Measurements from ENCODE around the gene RIN3. TPM values are rescaled to one million over a fixed set of nuclear protein-coding genes. Genes with fewer than 3 reads are reported as not detected.
A peak's percentile ranks its signal among the peaks of the same experiment; 100 is the strongest.

RIN3 gene
- total RNA-seq, 4 donors from 2014 or later = 13.5 to 22.2 (median 16.2) TPM

- no peaks in the 10 kb centered on the region for H3K27me3 ChIP-seq
- peaks cover 0 to 37% of the 10 kb centered on the region in 2 donors for H3K36me3 ChIP-seq
- no peak overlapping the region for H3K4me3 ChIP-seq
- peaks cover 0 to 10% (median 0%) of the 10 kb centered on the region in 3 donors for H3K9me3 ChIP-seq
- H3K4me1 ChIP-seq = peaks cover 0 to 66% (median 18%) of the 10 kb centered on the region in 3 donors
- WGBS, 2 donors (ENCODE audit: low coverage in 1 of 2) = 43 to 80% methylated on average over 1 to 4 of the region's 4 CpGs
- ATAC-seq = no peak
- TF ChIP-seq, protein P1, sequence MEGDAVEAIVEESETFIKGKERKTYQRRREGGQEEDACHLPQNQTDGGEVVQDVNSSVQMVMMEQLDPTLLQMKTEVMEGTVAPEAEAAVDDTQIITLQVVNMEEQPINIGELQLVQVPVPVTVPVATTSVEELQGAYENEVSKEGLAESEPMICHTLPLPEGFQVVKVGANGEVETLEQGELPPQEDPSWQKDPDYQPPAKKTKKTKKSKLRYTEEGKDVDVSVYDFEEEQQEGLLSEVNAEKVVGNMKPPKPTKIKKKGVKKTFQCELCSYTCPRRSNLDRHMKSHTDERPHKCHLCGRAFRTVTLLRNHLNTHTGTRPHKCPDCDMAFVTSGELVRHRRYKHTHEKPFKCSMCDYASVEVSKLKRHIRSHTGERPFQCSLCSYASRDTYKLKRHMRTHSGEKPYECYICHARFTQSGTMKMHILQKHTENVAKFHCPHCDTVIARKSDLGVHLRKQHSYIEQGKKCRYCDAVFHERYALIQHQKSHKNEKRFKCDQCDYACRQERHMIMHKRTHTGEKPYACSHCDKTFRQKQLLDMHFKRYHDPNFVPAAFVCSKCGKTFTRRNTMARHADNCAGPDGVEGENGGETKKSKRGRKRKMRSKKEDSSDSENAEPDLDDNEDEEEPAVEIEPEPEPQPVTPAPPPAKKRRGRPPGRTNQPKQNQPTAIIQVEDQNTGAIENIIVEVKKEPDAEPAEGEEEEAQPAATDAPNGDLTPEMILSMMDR (IDR thresholded peaks at IDR 0.05) = no peak
- TF ChIP-seq POLR2A (IDR thresholded peaks at IDR 0.05) (no peak), EP300 (IDR thresholded peaks at IDR 0.05) (no peak), POLR2AphosphoS5 (IDR thresholded peaks at IDR 0.05) (no peak)
- peak overlapping the region; percentile 86 to 95 (median 90) for H3K27ac ChIP-seq
These were observed 134.3 kb downstream of the RIN3 start for GRCh38 chr14:92647797-92648279.

GRCh38 chr14:92649066-92649465 lies 135.5 kb downstream of the RIN3 start:
- 92 to 100% methylated on average over 2 to 4 of the region's 7 CpGs for WGBS, 2 donors (ENCODE audit: low coverage in 1 of 2)
- Histone ChIP-seq H3K9me3 (peaks cover 0 to 10% (median 0%) of the 10 kb centered on the region in 3 donors), H3K4me3 (no peak overlapping the region), H3K36me3 (peaks cover 0 to 45% of the 10 kb centered on the region in 2 donors), H3K4me1 (peaks cover 0 to 66% (median 18%) of the 10 kb centered on the region in 3 donors), H3K27ac (peak overlapping the region in 3 of 4 donors; percentile 87 to 95 (median 94)), H3K27me3 (no peaks in the 10 kb centered on the region)
- TF ChIP-seq EP300 (IDR thresholded peaks at IDR 0.05) = no peak
- no peak for TF ChIP-seq POLR2A (IDR thresholded peaks at IDR 0.05)
- TF ChIP-seq, protein P1 (IDR thresholded peaks at IDR 0.05) = no peak
- TF ChIP-seq POLR2AphosphoS5 (IDR thresholded peaks at IDR 0.05) = no peak
- no peak for ATAC-seq

- Histone ChIP-seq H3K27ac (peak overlapping the region in 3 of 4 donors; percentile 87 to 95 (median 94)), H3K9me3 (peaks cover 0 to 6% (median 0%) of the 10 kb centered on the region in 3 donors), H3K36me3 (peaks cover 0 to 35% of the 10 kb centered on the region in 2 donors), H3K27me3 (no peaks in the 10 kb centered on the region), H3K4me3 (no peak overlapping the region), H3K4me1 (peaks cover 0 to 57% (median 18%) of the 10 kb centered on the region in 3 donors)
- 78 to 91% methylated on average over 4 to 7 of the region's 17 CpGs for WGBS, 2 donors (ENCODE audit: low coverage in 1 of 2)
- peak; percentile 72 for ATAC-seq
- TF ChIP-seq POLR2A (IDR thresholded peaks at IDR 0.05) (no peak), POLR2AphosphoS5 (IDR thresholded peaks at IDR 0.05) (peak; percentile 80)
These were observed 136.5 kb downstream of the RIN3 start for GRCh38 chr14:92649934-92650545.

DNA sequence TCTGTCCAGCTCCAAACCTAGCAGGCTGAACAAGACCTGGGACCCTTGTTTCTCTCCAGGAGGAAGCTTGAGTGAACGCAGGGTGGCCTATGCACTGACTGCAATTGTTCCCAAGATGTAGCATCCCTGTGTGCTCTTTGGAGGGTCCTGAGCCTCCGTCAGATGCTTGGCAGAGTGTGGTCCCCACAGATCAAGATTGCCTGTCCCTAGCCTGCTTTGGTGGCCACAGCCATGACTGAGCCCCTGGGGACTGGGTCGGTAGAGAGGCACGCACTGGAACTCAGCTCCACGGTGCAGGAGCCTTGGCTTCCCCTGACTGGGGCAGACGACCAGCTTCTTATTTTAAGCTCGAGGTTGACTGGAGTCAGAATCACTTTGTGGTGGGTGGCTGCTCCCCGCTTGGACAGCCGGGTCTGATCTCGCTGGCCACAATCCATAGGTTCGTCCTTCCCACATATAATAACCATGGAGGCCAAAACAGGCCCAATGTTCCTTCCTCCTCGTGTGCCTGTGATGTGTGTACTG lies 137.1 kb downstream of the RIN3 start:
- Histone ChIP-seq H3K4me3 (no peak overlapping the region), H3K4me1 (peaks cover 0 to 56% (median 18%) of the 10 kb centered on the region in 3 donors), H3K9me3 (peaks cover 0 to under 1% (median 0%) of the 10 kb centered on the region in 3 donors), H3K36me3 (peaks cover 0 to 33% of the 10 kb centered on the region in 2 donors), H3K27ac (peak overlapping the region in 3 of 4 donors; percentile 87 to 95 (median 94)), H3K27me3 (no peaks in the 10 kb centered on the region)
- 85% methylated on average over 5 of the region's 12 CpGs; no CpG with 5 or more reads in 1 of the 2 donors for WGBS, 2 donors (ENCODE audit: low coverage in 1 of 2)
- no peak for ATAC-seq
- TF ChIP-seq EP300 (IDR thresholded peaks at IDR 0.05) (no peak), POLR2AphosphoS5 (IDR thresholded peaks at IDR 0.05) (no peak), POLR2A (IDR thresholded peaks at IDR 0.05) (no peak)
- TF ChIP-seq, protein P1 (IDR thresholded peaks at IDR 0.05) = no peak

DNA sequence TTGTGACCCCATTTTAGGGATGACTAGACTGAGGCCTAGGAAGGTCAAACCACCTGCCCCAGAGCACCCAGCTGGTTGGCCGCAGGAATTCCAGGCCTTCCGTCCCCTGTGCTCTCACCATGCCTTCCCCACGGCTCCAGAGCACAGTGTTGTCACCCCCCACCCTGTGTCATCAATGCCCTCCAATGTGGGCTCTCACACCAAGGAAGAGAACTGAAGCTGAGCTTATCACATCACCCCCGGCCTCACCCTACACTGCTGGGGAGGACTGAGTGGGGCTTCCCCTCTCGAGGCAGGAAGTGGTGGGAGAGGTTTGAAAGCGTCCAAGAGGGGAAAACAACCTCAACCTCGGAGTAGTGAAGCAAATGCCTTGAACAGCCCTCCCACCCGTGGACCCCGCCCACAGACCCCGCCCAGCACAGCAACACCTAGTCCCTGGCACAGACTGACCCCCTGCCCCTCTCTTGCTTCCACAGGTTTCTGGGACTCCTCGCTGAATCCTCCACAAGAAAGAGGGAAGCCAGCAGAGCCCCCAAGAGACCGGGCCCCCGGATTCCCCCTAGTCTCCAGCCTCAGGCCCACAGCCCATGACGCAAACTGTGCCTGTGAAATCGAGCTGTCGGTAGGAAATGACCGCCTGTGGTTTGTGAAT lies 137.7 kb downstream of the RIN3 start:
- Histone ChIP-seq H3K4me3 (peak overlapping the region in 1 of 2 donors; percentile 41), H3K4me1 (peaks cover 0 to 56% (median 18%) of the 10 kb centered on the region in 3 donors), H3K9me3 (no peaks in the 10 kb centered on the region), H3K27ac (peak overlapping the region in 3 of 4 donors; percentile 87 to 95 (median 94)), H3K27me3 (no peaks in the 10 kb centered on the region), H3K36me3 (peaks cover 0 to 33% of the 10 kb centered on the region in 2 donors)
- no peak for TF ChIP-seq EP300 (IDR thresholded peaks at IDR 0.05)
- TF ChIP-seq, protein P1 (IDR thresholded peaks at IDR 0.05) = no peak
- TF ChIP-seq POLR2AphosphoS5 (IDR thresholded peaks at IDR 0.05) = no peak
- no peak for TF ChIP-seq POLR2A (IDR thresholded peaks at IDR 0.05)
- 84% methylated on average over 5 of the region's 17 CpGs; no CpG with 5 or more reads in 1 of the 2 donors for WGBS, 2 donors (ENCODE audit: low coverage in 1 of 2)
- ATAC-seq = no peak

Measured in gastroesophageal sphincter (tissue), 4 donors.